HepG2 (cell line): Measurements from ENCODE around the gene BIRC6. TPM values are rescaled to one million over a fixed set of nuclear protein-coding genes. Genes with fewer than 3 reads are reported as not detected.

Experiments
- DNMT1 ChIP-seq: sonication (generic); formaldehyde crosslinking; IDR thresholded peaks from 2 replicates; pipeline ENCODE4 v1.5.1; 2020; ENCODE audit warnings: mild to moderate bottlenecking, missing genetic modification reagents
- NCOR1 ChIP-seq: fragments of 200-600 bp; sonication (generic); IDR thresholded peaks from 2 replicates; pipeline ENCODE4 v1.7.0; 2017; ENCODE audit warnings: antibody characterized with exemption, low read length, borderline replicate concordance
- NR2F1 ChIP-seq, 2 experiments: fragments of 450-650 bp in 1 of 2; formaldehyde crosslinking in 1 of 2; IDR thresholded peaks; 2 replicates each; pipeline versions ENCODE4 v1.5.0 to v1.6.1; 2016 to 2020; ENCODE audit warnings: mild to moderate bottlenecking in 1 of 2, missing compliant biosample characterization in 1 of 2, missing genetic modification reagents in 1 of 2, moderate library complexity in 1 of 2
- TFAP4 ChIP-seq: sonication (generic); IDR thresholded peaks from 2 replicates; pipeline ENCODE4 v1.6.1; 2016; ENCODE audit warnings: low read depth, borderline replicate concordance
- ZNF343 ChIP-seq: sonication (generic); formaldehyde crosslinking; IDR thresholded peaks from 2 replicates; pipeline ENCODE4 v1.4.0; 2020; ENCODE audit warnings: mild to moderate bottlenecking, missing genetic modification reagents
- ZNF546 ChIP-seq: sonication (generic); formaldehyde crosslinking; conservative IDR thresholded peaks from 2 replicates; pipeline ENCODE4 v1.8.1; 2023; ENCODE audit warnings: mild to moderate bottlenecking, missing genetic modification reagents
- polyA plus RNA-seq, 8 experiments: library from polyadenylated mRNA; depleted of rRNA in 3 of 8; stranded (reverse) in 7 of 8; unstranded in 1 of 8; fragments of >200 nt; fragmentation: Illumina TruSeq in 4 of 8; extraction: Trizol in 4 of 8; gene quantifications; 2 replicates each; pipeline versions ENCODE4 v1.2.1 to v1.2.3, GENCODE V29; 2011 to 2016; ENCODE audit warnings: low read depth in 4 of 8, missing spikeins in 1 of 8, mixed read lengths in 1 of 8; ENCODE audit not compliant: insufficient read depth in 1 of 8
- total RNA-seq, 5 experiments: library from RNA; depleted of rRNA; stranded (reverse); fragments of >200 nt; fragmentation: Illumina TruSeq; extraction: Trizol; gene quantifications; 2 replicates each; pipeline ENCODE4 v1.2.3, GENCODE V29; 2016; ENCODE audit warnings: low read depth in 1 of 5
- TF ChIP-seq, protein P1 (sequence below): sonication (generic); formaldehyde crosslinking; conservative IDR thresholded peaks from 2 replicates; pipeline ENCODE4 v1.8.1; 2023; ENCODE audit warnings: missing genetic modification reagents
- TF ChIP-seq, protein P2 (sequence below): sonication (generic); formaldehyde crosslinking; conservative IDR thresholded peaks from 2 replicates; pipeline ENCODE4 v1.4.0; 2020; ENCODE audit warnings: mild to moderate bottlenecking, missing genetic modification reagents, moderate library complexity
- TF ChIP-seq, protein P3 (sequence below): IDR thresholded peaks from 2 replicates; pipeline ENCODE4 v1.4.0; 2020; ENCODE audit warnings: mild to moderate bottlenecking, missing genetic modification reagents

Gene BIRC6
- total and polyA plus RNA-seq, 2 of the 13 experiments (the other 11 are each of a cell fraction or from before 2014, with no cell fraction given), result 65.6 to 120 TPM

DNA sequence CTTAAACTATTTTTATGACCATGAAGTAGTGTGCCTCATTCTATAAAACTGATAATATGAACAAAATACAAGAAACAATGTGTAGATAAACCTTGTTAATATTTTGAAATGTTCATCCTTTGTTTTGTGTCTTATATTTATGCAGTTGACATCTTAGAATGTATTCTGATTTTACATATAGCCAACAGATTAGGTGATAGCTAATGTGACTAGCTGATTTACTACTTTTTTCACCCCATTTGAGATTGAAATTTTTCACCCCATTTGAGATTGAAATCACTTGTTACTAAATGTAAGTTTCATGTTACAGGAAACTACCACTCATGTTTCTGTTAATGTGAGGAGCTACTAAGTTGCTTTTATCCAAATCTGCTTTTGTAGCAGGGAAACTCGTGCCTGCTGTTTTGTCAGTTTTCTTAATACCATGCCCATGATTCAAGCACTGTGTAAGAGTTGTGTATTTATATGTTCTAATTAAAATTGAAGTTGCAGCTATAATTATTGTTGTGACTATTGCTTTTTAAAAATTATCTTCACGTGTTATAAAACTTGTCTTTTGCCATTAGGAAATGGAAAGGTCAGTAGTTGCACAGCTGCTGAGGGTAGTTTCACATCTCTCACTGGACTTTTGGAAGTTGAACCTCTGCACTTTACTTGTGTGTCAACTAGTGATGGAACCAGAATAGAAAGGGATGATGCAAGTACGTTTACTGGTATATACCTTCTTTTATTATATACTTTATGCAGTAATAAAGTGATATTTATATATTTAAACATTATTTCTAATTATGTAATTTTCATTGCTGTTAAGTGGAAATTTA lies 96.6 kb downstream of the BIRC6 start (continued):
- TF ChIP-seq, protein P1, sequence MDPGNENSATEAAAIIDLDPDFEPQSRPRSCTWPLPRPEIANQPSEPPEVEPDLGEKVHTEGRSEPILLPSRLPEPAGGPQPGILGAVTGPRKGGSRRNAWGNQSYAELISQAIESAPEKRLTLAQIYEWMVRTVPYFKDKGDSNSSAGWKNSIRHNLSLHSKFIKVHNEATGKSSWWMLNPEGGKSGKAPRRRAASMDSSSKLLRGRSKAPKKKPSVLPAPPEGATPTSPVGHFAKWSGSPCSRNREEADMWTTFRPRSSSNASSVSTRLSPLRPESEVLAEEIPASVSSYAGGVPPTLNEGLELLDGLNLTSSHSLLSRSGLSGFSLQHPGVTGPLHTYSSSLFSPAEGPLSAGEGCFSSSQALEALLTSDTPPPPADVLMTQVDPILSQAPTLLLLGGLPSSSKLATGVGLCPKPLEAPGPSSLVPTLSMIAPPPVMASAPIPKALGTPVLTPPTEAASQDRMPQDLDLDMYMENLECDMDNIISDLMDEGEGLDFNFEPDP (CRISPR knock-in tag), result no peak
- TF ChIP-seq DNMT1 (CRISPR knock-in tag) (no peak), ZNF546 (no peak), NR2F1 (CRISPR knock-in tag; IDR thresholded peaks at IDR 0.05) (peak in 1 of 2 experiments; percentile 50; a peak in 1 of 4 replicates), ZNF343 (CRISPR knock-in tag) (no peak), NCOR1 (peak; percentile 85), TFAP4 (peak; percentile 56)
- TF ChIP-seq, protein P2, sequence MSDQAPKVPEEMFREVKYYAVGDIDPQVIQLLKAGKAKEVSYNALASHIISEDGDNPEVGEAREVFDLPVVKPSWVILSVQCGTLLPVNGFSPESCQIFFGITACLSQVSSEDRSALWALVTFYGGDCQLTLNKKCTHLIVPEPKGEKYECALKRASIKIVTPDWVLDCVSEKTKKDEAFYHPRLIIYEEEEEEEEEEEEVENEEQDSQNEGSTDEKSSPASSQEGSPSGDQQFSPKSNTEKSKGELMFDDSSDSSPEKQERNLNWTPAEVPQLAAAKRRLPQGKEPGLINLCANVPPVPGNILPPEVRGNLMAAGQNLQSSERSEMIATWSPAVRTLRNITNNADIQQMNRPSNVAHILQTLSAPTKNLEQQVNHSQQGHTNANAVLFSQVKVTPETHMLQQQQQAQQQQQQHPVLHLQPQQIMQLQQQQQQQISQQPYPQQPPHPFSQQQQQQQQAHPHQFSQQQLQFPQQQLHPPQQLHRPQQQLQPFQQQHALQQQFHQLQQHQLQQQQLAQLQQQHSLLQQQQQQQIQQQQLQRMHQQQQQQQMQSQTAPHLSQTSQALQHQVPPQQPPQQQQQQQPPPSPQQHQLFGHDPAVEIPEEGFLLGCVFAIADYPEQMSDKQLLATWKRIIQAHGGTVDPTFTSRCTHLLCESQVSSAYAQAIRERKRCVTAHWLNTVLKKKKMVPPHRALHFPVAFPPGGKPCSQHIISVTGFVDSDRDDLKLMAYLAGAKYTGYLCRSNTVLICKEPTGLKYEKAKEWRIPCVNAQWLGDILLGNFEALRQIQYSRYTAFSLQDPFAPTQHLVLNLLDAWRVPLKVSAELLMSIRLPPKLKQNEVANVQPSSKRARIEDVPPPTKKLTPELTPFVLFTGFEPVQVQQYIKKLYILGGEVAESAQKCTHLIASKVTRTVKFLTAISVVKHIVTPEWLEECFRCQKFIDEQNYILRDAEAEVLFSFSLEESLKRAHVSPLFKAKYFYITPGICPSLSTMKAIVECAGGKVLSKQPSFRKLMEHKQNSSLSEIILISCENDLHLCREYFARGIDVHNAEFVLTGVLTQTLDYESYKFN, result 0 out of 2 replicates have a peak, but pooled peaks have one; percentile 23
- TF ChIP-seq, protein P3, sequence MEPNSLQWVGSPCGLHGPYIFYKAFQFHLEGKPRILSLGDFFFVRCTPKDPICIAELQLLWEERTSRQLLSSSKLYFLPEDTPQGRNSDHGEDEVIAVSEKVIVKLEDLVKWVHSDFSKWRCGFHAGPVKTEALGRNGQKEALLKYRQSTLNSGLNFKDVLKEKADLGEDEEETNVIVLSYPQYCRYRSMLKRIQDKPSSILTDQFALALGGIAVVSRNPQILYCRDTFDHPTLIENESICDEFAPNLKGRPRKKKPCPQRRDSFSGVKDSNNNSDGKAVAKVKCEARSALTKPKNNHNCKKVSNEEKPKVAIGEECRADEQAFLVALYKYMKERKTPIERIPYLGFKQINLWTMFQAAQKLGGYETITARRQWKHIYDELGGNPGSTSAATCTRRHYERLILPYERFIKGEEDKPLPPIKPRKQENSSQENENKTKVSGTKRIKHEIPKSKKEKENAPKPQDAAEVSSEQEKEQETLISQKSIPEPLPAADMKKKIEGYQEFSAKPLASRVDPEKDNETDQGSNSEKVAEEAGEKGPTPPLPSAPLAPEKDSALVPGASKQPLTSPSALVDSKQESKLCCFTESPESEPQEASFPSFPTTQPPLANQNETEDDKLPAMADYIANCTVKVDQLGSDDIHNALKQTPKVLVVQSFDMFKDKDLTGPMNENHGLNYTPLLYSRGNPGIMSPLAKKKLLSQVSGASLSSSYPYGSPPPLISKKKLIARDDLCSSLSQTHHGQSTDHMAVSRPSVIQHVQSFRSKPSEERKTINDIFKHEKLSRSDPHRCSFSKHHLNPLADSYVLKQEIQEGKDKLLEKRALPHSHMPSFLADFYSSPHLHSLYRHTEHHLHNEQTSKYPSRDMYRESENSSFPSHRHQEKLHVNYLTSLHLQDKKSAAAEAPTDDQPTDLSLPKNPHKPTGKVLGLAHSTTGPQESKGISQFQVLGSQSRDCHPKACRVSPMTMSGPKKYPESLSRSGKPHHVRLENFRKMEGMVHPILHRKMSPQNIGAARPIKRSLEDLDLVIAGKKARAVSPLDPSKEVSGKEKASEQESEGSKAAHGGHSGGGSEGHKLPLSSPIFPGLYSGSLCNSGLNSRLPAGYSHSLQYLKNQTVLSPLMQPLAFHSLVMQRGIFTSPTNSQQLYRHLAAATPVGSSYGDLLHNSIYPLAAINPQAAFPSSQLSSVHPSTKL (CRISPR knock-in tag), result peak; percentile 12; the same call in 1 of the 2 replicates
- TF ChIP-seq, all 625 proteins: peak for 21
